H1 (cell line): ENCODE results near the gene ENDOD1. TPM values are rescaled to one million over a fixed set of nuclear protein-coding genes. Genes with fewer than 3 reads are reported as not detected.

ENCODE experiments used
- ASH2L ChIP-seq: fragments of 200-600, 300-600 bp; sonication (generic); IDR thresholded peaks from one replicate; pipeline ENCODE4 v1.7.1; 2017; ENCODE audit warnings: low read length
- ATF3 ChIP-seq: IDR thresholded peaks from 2 replicates; pipeline ENCODE4 v1.6.1; 2011; ENCODE audit warnings: low read depth, mild to moderate bottlenecking, low read length; ENCODE audit not compliant: insufficient read depth
- CBX8 ChIP-seq: fragments of 300-800, 300-1000 bp; sonication (generic); IDR thresholded peaks from 2 replicates; pipeline ENCODE4 v1.7.1; 2016; ENCODE audit warnings: low read depth, low read length, borderline replicate concordance
- CEBPB ChIP-seq: IDR thresholded peaks from 2 replicates; pipeline ENCODE4 v1.6.1; 2012; ENCODE audit warnings: low read depth, low read length
- CHD2 ChIP-seq: IDR thresholded peaks from 2 replicates; pipeline ENCODE4 v1.6.1; 2012; ENCODE audit warnings: low read length, improper control_type of control experiment
- FOSL1 ChIP-seq: IDR thresholded peaks from 2 replicates; pipeline ENCODE4 v1.6.1; 2011; ENCODE audit warnings: mild to moderate bottlenecking, low read depth, low read length, moderate library complexity; ENCODE audit not compliant: insufficient read depth
- GABPA ChIP-seq: IDR thresholded peaks from 2 replicates; pipeline ENCODE4 v1.6.1; 2011; ENCODE audit warnings: mild to moderate bottlenecking, low read length, moderate library complexity, borderline replicate concordance; ENCODE audit not compliant: insufficient read depth
- MAFK ChIP-seq: IDR thresholded peaks from 2 replicates; pipeline ENCODE4 v1.6.1; 2012; ENCODE audit warnings: low read depth, mild to moderate bottlenecking, improper control_type of control experiment, low read length
- POLR2AphosphoS5 ChIP-seq: IDR thresholded peaks from 2 replicates; pipeline ENCODE4 v1.6.1; 2011; ENCODE audit warnings: low read depth, low read length
- RXRA ChIP-seq: IDR thresholded peaks from 2 replicates; pipeline ENCODE4 v1.6.1; 2011; ENCODE audit warnings: low read depth, mild to moderate bottlenecking, low read length, moderate library complexity; ENCODE audit not compliant: insufficient read depth
- SIRT6 ChIP-seq: IDR thresholded peaks from one replicate; pipeline ENCODE4 v1.7.1; 2012; ENCODE audit warnings: low read length, inconsistent platforms
- SUZ12 ChIP-seq: fragments of 200-600 bp; sonication (generic); IDR thresholded peaks from 2 replicates; pipeline ENCODE4 v1.6.1; 2012; ENCODE audit warnings: mild to moderate bottlenecking, inconsistent platforms, low read length, moderate library complexity, mixed read lengths
- polyA plus RNA-seq, 7 experiments: library from polyadenylated mRNA; depleted of rRNA in 3 of 7; stranded (reverse) in 5 of 7; unstranded in 2 of 7; fragments of >200 nt in 5 of 7; fragments of 200-250 nt in 2 of 7; gene quantifications; 1 replicate in 5 of 7; 2 replicates in 1 of 7; 4 replicates in 1 of 7; pipeline versions ENCODE4 v1.2.1 to v1.2.3, GENCODE V29; 2011 to 2013; ENCODE audit warnings: missing spikeins in 2 of 7, mixed read lengths in 2 of 7
- total RNA-seq: library from RNA; stranded (reverse); fragmentation: NEBNext Ultra II Directional; extraction: Animal tissue kit (Norgen Biotek cat#: 25700); gene quantifications from 2 replicates; pipeline ENCODE4 v1.2.1, GENCODE V29; 2021

The ENDOD1 gene
- total and polyA plus RNA-seq, 2 of the 8 experiments (the other 6 are each of a cell fraction or from before 2014, with no cell fraction given) = 1.2 to 2.5 TPM

- TF ChIP-seq MAFK = no peak
- no peak for TF ChIP-seq FOSL1
- TF ChIP-seq CEBPB = no peak
- TF ChIP-seq ATF3 = no peak
- no peak for TF ChIP-seq CHD2
- no peak for TF ChIP-seq SIRT6
- TF ChIP-seq CBX8 = no peak
- TF ChIP-seq SUZ12 = no peak
- TF ChIP-seq POLR2AphosphoS5 = no peak
- TF ChIP-seq ASH2L = no peak
- no peak for TF ChIP-seq GABPA
- TF ChIP-seq RXRA = no peak
Measured at GRCh38 chr11:95152876-95153856, 63.5 kb downstream of the ENDOD1 start (continued).
